IgD-negative memory B cell (primary cell): ENCODE results near the gene MRPS18C. TPM values are rescaled to one million over a fixed set of nuclear protein-coding genes. Genes with fewer than 3 reads are reported as not detected.
"Not testable (repeated sequence)": the region's sequence is repeated elsewhere in the genome, so short reads cannot be mapped to it uniquely, and the experiment has no call there.

ENCODE experiments used
- H3K27ac Mint-ChIP-seq, 3 donors: one replicate each; pipeline ENCODE4 v1.8.0; 2020 to 2022; ENCODE audit warnings: mild to moderate bottlenecking in 3 of 3, mixed read lengths in 3 of 3, moderate library complexity in 1 of 3
- H3K27me3 Mint-ChIP-seq: one replicate; pipeline ENCODE4 v1.8.0; 2021; ENCODE audit warnings: mixed read lengths
- H3K36me3 Mint-ChIP-seq: one replicate; pipeline ENCODE4 v1.8.0; 2020; ENCODE audit warnings: mild to moderate bottlenecking, mixed read lengths
- H3K4me1 Mint-ChIP-seq, 3 donors: one replicate each; pipeline ENCODE4 v1.8.0; 2020 to 2022; ENCODE audit warnings: mixed read lengths in 3 of 3, mild to moderate bottlenecking in 1 of 3
- H3K4me3 Mint-ChIP-seq, 4 donors: one replicate each; pipeline ENCODE4 v1.8.0; 2020 to 2022; ENCODE audit warnings: mild to moderate bottlenecking in 4 of 4, mixed read lengths in 4 of 4, moderate library complexity in 3 of 4
- H3K9me3 Mint-ChIP-seq, 3 donors: one replicate each; pipeline ENCODE4 v1.8.0; 2020 to 2021; ENCODE audit warnings: mixed read lengths in 3 of 3, mild to moderate bottlenecking in 1 of 3
- polyA plus RNA-seq: library from polyadenylated mRNA; unstranded; fragments of 300-500 nt; fragmentation: Illumina TruSeq; gene quantifications from one replicate; pipeline ENCODE4 v1.2.3, GENCODE V29; 2021

The MRPS18C gene
- polyA plus RNA-seq, 1 donor from 2014 or later, result 65.6 TPM

GRCh38 chr4:83484500-83485461 lies 28.9 kb downstream of the MRPS18C start, which contains the start of gene ABRAXAS1:
Gene ABRAXAS1, minus strand, starts transcription at chr4:83485100. Its CDS starts 28 bp downstream, at chr4:83485072.
- Mint-ChIP-seq H3K27ac (peak within 1 kb of the TSS; percentile 87 to 96 (median 90)), H3K4me1 (peaks cover 10 to 12% (median 10%) of the 10 kb centered on the region in 3 donors), H3K9me3 (no peaks in the 10 kb centered on the region), H3K4me3 (peak within 1 kb of the TSS; percentile 89 to 99 (median 96)), H3K36me3 (peaks cover 1% of the 10 kb centered on the region), H3K27me3 (no peaks in the 10 kb centered on the region)

GRCh38 chr4:83486457-83487129 lies 30.7 kb downstream of the MRPS18C start:
- Mint-ChIP-seq H3K27me3 (no peaks in the 10 kb centered on the region), H3K27ac (peak overlapping the region; percentile 20 to 75 (median 53)), H3K4me3 (peak overlapping the region in 3 of 4 donors; percentile 26 to 52 (median 30)), H3K9me3 (no peaks in the 10 kb centered on the region), H3K4me1 (peaks cover 7 to 12% (median 10%) of the 10 kb centered on the region in 3 donors), H3K36me3 (no peaks in the 10 kb centered on the region)

DNA sequence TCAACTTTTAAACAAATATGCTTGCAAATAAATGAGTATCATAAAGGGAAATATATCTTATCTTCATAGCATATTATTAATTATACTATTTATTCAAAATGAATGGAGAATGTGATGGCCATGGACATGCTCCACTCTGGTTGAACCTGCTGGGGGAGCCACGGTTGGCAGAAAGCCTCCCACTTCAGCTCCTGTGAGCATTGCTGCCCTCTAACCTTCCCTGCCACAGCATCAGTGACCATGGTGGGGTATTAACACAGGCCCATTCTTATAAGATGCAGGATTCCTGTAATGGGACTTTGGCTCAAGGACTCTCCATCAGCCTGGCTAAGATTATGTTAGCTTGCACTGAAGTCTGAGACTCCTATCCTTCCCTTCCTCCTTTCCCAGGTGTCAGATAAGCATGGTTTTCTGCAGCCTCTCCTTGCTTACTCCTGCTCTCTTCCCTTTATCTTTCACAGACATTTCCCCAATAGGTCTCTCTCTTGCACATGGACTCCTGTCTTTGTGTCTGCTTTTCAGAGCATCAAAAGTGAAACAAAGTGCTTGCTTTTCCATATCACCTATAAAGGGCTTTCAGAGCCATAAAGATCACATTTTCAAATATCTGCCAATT lies 34.0 kb downstream of the MRPS18C start:
- Mint-ChIP-seq H3K9me3 (no peaks in the 10 kb centered on the region), H3K4me1 (peaks cover 0 to 4% (median 2%) of the 10 kb centered on the region in 3 donors), H3K27ac (peak overlapping the region in 1 of 3 donors; percentile 2), H3K27me3 (no peaks in the 10 kb centered on the region), H3K4me3 (no peak overlapping the region), H3K36me3 (no peaks in the 10 kb centered on the region)

DNA sequence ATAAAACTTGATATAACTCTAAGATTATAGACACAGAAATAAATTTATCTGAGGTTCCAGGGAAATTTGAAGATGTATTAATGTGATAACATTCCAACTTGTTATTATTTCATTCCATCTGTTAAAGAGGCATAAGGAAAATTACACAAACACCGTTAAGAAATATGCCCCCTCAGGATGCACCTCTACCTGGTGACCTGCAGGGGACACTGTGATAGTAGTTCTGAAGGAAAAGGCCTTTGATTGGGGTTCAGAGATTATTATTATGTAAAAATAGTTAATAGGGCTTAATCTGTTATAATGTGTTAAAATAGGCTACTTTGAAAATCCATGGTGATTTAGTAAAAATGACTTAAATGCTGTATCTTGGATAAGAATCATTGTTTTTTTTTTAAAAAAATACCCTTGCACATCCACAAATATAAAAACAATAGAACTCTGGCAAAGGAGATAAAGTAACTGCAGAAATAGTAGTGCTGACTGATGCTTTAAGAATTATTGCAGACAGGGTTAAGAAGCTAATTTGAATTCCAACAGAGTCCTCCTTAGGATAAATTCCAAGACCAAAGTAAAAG lies 35.1 kb downstream of the MRPS18C start:
- Mint-ChIP-seq H3K4me3 (peak overlapping the region in 1 of 4 donors; percentile 12), H3K27ac (peak overlapping the region in 1 of 3 donors; percentile 59), H3K4me1 (no peaks in the 10 kb centered on the region), H3K9me3 (no peaks in the 10 kb centered on the region), H3K27me3 (no peaks in the 10 kb centered on the region), H3K36me3 (no peaks in the 10 kb centered on the region)

DNA sequence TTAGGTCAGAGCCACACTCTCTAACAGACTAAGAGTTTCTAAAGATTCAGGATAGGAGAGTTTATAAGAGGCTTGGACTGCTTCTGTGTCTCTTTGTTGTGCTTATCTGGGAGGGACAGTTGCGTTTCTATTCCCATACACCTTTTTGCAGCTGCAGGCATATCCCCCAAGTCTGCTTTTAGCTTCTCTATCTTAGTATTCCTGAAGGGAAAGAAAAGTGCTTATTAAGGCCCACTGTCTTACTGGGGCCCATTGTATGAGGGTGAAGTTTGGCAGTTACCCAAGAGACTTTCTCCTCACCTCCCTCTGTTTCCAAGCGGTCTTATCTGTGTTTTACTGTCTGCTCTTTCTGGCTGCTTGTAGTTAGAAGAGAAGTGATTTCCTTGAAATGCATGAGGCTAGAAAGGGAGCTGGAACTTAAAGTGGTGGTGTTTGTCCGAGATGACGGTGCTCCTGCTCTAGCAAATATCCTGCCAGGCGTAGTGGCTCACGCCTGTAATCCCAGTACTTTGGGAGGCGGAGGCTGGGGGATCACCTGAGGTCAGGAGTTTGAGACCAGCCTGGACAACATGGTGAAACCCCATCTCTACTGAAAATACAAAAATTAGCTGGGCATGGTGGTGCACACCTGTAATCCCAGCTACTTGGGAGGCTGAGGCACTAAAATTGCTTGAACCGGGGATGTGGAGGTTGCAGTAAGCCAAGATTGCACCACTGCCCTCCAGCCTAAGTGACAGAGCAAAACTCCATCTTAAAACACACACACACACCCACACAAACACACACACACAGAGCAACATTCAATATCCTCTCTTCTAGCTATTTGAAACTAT lies 40.4 kb downstream of the MRPS18C start:
- not testable (repeated sequence) for H3K4me1 Mint-ChIP-seq, H3K36me3 Mint-ChIP-seq, H3K4me3 Mint-ChIP-seq, H3K27me3 Mint-ChIP-seq, H3K27ac Mint-ChIP-seq, H3K9me3 Mint-ChIP-seq

GRCh38 chr4:83498187-83498586 lies 42.3 kb downstream of the MRPS18C start:
- H3K27ac Mint-ChIP-seq, result no peak overlapping the region
- H3K27me3 Mint-ChIP-seq, result no peaks in the 10 kb centered on the region
- H3K9me3 Mint-ChIP-seq, result no peaks in the 10 kb centered on the region
- H3K4me1 Mint-ChIP-seq, result peaks cover 0 to 2% (median 0%) of the 10 kb centered on the region in 3 donors
- no peak overlapping the region for H3K4me3 Mint-ChIP-seq
- no peaks in the 10 kb centered on the region for H3K36me3 Mint-ChIP-seq

- not testable (repeated sequence) for H3K4me3 Mint-ChIP-seq, H3K9me3 Mint-ChIP-seq, H3K27ac Mint-ChIP-seq, H3K27me3 Mint-ChIP-seq, H3K36me3 Mint-ChIP-seq, H3K4me1 Mint-ChIP-seq
Measured at GRCh38 chr4:83501671-83502070, 45.8 kb downstream of the MRPS18C start.

GRCh38 chr4:83503974-83504373 lies 48.1 kb downstream of the MRPS18C start:
- H3K27me3 Mint-ChIP-seq, result no peaks in the 10 kb centered on the region
- no peaks in the 10 kb centered on the region for H3K36me3 Mint-ChIP-seq
- no peak overlapping the region for H3K27ac Mint-ChIP-seq
- H3K4me1 Mint-ChIP-seq, result peaks cover 0 to 2% (median 1%) of the 10 kb centered on the region in 3 donors
- H3K9me3 Mint-ChIP-seq, result no peaks in the 10 kb centered on the region
- H3K4me3 Mint-ChIP-seq, result no peak overlapping the region

DNA sequence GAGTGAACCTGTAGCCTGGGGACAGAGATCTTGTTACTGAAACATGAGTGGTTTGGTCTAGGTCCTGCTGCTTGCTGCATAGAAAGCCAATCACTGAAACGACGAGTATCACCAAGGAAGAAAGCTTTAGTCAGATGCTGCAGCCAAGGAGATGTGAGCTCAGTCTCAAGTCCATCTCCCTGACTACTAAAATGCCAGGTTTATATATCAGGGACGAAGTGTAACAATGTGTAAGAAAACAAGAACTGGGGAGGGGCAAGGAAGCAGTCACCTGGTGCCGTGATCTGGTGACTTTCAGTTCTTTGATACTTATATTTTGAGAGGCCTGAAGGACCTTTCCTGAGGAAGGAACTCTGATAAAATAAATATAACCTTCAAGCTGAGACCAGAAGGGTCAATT lies 48.6 kb downstream of the MRPS18C start:
- H3K27me3 Mint-ChIP-seq, result no peaks in the 10 kb centered on the region
- H3K9me3 Mint-ChIP-seq, result no peaks in the 10 kb centered on the region
- no peak overlapping the region for H3K4me3 Mint-ChIP-seq
- H3K36me3 Mint-ChIP-seq, result no peaks in the 10 kb centered on the region
- no peak overlapping the region for H3K27ac Mint-ChIP-seq
- peaks cover 0 to 4% (median 1%) of the 10 kb centered on the region in 3 donors for H3K4me1 Mint-ChIP-seq

GRCh38 chr4:83504996-83505395 lies 49.1 kb downstream of the MRPS18C start:
- Mint-ChIP-seq H3K4me3 (no peak overlapping the region), H3K4me1 (peaks cover 0 to 4% (median 1%) of the 10 kb centered on the region in 3 donors), H3K27ac (no peak overlapping the region), H3K9me3 (no peaks in the 10 kb centered on the region), H3K36me3 (no peaks in the 10 kb centered on the region), H3K27me3 (no peaks in the 10 kb centered on the region)

GRCh38 chr4:83509156-83509585 lies 53.3 kb downstream of the MRPS18C start:
- not testable (repeated sequence) for H3K4me1 Mint-ChIP-seq, H3K4me3 Mint-ChIP-seq, H3K27me3 Mint-ChIP-seq, H3K9me3 Mint-ChIP-seq, H3K36me3 Mint-ChIP-seq, H3K27ac Mint-ChIP-seq

DNA sequence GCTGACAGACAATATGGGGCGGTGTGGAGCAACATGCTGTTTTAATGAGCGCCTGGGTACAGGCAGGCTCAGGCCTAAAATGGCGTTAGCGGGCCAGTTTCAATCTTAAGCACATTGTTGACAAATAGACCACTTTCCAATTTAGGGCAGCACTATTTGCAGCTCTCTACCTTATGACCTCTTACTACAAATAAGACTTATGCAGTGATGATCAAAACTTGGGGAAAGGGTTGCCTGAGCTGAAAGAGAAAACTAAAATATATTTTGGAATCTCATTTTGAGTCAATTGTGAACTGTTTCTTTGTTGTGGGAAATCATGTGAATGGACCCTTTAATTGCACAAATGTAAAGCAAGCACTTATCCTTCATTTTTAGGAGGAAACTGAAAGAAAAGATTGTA lies 54.6 kb downstream of the MRPS18C start:
- Mint-ChIP-seq H3K4me1 (peaks cover 0 to 3% (median 0%) of the 10 kb centered on the region in 3 donors), H3K27ac (no peak overlapping the region), H3K9me3 (no peaks in the 10 kb centered on the region), H3K27me3 (no peaks in the 10 kb centered on the region), H3K36me3 (no peaks in the 10 kb centered on the region), H3K4me3 (no peak overlapping the region)
